Activated T-helper 17 cell treated with anti-CD3 and anti-CD28 coated beads, Interleukin-2, amount 50 U/mL, for 72 hours (primary cell): ENCODE data around the gene GOLGA2. TPM values are rescaled to one million over a fixed set of nuclear protein-coding genes. Genes with fewer than 3 reads are reported as not detected.
"Not testable (repeated sequence)": the region's sequence is repeated elsewhere in the genome, so short reads cannot be mapped to it uniquely, and the experiment has no call there.

Source experiments
- ATAC-seq: fragments of 150-1000 bp; cut with Tn5 transposase; replicated peaks from 2 replicates; pipeline ENCODE4 v1.10.0; 2021; ENCODE audit warnings: mild to moderate bottlenecking, moderate library complexity
- H3K27ac Mint-ChIP-seq: one replicate; pipeline ENCODE4 v1.8.0; 2022; ENCODE audit warnings: mixed read lengths
- H3K27me3 Mint-ChIP-seq: one replicate; pipeline ENCODE4 v1.8.0; 2022; ENCODE audit warnings: mixed read lengths
- H3K36me3 Mint-ChIP-seq: one replicate; pipeline ENCODE4 v1.8.0; 2022; ENCODE audit warnings: low read depth, mild to moderate bottlenecking, mixed read lengths
- H3K4me1 Mint-ChIP-seq: one replicate; pipeline ENCODE4 v1.8.0; 2022; ENCODE audit warnings: mixed read lengths
- H3K4me3 Mint-ChIP-seq: one replicate; pipeline ENCODE4 v1.8.0; 2022; ENCODE audit warnings: mild to moderate bottlenecking, mixed read lengths
- H3K9me3 Mint-ChIP-seq: one replicate; pipeline ENCODE4 v1.8.0; 2022; ENCODE audit warnings: mixed read lengths
- total RNA-seq, 2 donors: library from RNA; stranded (reverse); gene quantifications; one replicate each; pipeline ENCODE4 v1.2.3, GENCODE V29; 2022

GOLGA2 gene
- total RNA-seq, 2 donors from 2014 or later, result 31.2 to 60.0 TPM

GRCh38 chr9:128245421-128246151 lies 30.2 kb downstream of the GOLGA2 start:
- no peak overlapping the region for H3K27ac Mint-ChIP-seq
- no peaks in the 10 kb centered on the region for H3K9me3 Mint-ChIP-seq
- no peak overlapping the region for H3K4me3 Mint-ChIP-seq
- H3K27me3 Mint-ChIP-seq, result peaks cover 16% of the 10 kb centered on the region
- no peaks in the 10 kb centered on the region for H3K4me1 Mint-ChIP-seq
- ATAC-seq, result no peak
- H3K36me3 Mint-ChIP-seq, result no peaks in the 10 kb centered on the region

- no peak for ATAC-seq
- Mint-ChIP-seq H3K4me3 (no peak overlapping the region), H3K9me3 (no peaks in the 10 kb centered on the region), H3K4me1 (no peaks in the 10 kb centered on the region), H3K27ac (no peak overlapping the region), H3K36me3 (no peaks in the 10 kb centered on the region), H3K27me3 (peaks cover 16% of the 10 kb centered on the region)
These were observed 31.0 kb downstream of the GOLGA2 start for GRCh38 chr9:128244837-128245231.

GRCh38 chr9:128244091-128244836 lies 31.5 kb downstream of the GOLGA2 start:
- H3K4me3 Mint-ChIP-seq, result no peak overlapping the region
- no peak overlapping the region for H3K27ac Mint-ChIP-seq
- H3K36me3 Mint-ChIP-seq, result no peaks in the 10 kb centered on the region
- no peak for ATAC-seq
- H3K9me3 Mint-ChIP-seq, result no peaks in the 10 kb centered on the region
- H3K27me3 Mint-ChIP-seq, result peaks cover 16% of the 10 kb centered on the region
- no peaks in the 10 kb centered on the region for H3K4me1 Mint-ChIP-seq

- H3K27ac Mint-ChIP-seq, result no peak overlapping the region
- peaks cover 16% of the 10 kb centered on the region for H3K27me3 Mint-ChIP-seq
- no peak for ATAC-seq
- no peaks in the 10 kb centered on the region for H3K36me3 Mint-ChIP-seq
- no peaks in the 10 kb centered on the region for H3K4me1 Mint-ChIP-seq
- no peaks in the 10 kb centered on the region for H3K9me3 Mint-ChIP-seq
- no peak overlapping the region for H3K4me3 Mint-ChIP-seq
These were observed 32.4 kb downstream of the GOLGA2 start for GRCh38 chr9:128243215-128244018.

- H3K4me3 Mint-ChIP-seq, result no peak overlapping the region
- no peaks in the 10 kb centered on the region for H3K36me3 Mint-ChIP-seq
- no peak overlapping the region for H3K27ac Mint-ChIP-seq
- no peaks in the 10 kb centered on the region for H3K4me1 Mint-ChIP-seq
- H3K27me3 Mint-ChIP-seq, result peaks cover 16% of the 10 kb centered on the region
- H3K9me3 Mint-ChIP-seq, result no peaks in the 10 kb centered on the region
- no peak for ATAC-seq
These were observed 33.0 kb downstream of the GOLGA2 start for GRCh38 chr9:128242828-128243214.

- Mint-ChIP-seq H3K4me3 (no peak overlapping the region), H3K27ac (no peak overlapping the region), H3K9me3 (no peaks in the 10 kb centered on the region), H3K36me3 (no peaks in the 10 kb centered on the region), H3K4me1 (no peaks in the 10 kb centered on the region), H3K27me3 (peaks cover 16% of the 10 kb centered on the region)
- ATAC-seq, result no peak
These were observed 33.7 kb downstream of the GOLGA2 start for GRCh38 chr9:128242124-128242523.

GRCh38 chr9:128233817-128234406 lies 41.9 kb downstream of the GOLGA2 start:
- peaks cover 9% of the 10 kb centered on the region for H3K27me3 Mint-ChIP-seq
- H3K4me1 Mint-ChIP-seq, result no peaks in the 10 kb centered on the region
- H3K9me3 Mint-ChIP-seq, result no peaks in the 10 kb centered on the region
- no peak overlapping the region for H3K4me3 Mint-ChIP-seq
- H3K27ac Mint-ChIP-seq, result no peak overlapping the region
- no peak for ATAC-seq
- no peaks in the 10 kb centered on the region for H3K36me3 Mint-ChIP-seq

GRCh38 chr9:128232528-128233428 lies 43.0 kb downstream of the GOLGA2 start:
- no peaks in the 10 kb centered on the region for H3K4me1 Mint-ChIP-seq
- H3K27ac Mint-ChIP-seq, result no peak overlapping the region
- ATAC-seq, result no peak
- H3K27me3 Mint-ChIP-seq, result peaks cover 9% of the 10 kb centered on the region
- no peaks in the 10 kb centered on the region for H3K36me3 Mint-ChIP-seq
- H3K4me3 Mint-ChIP-seq, result no peak overlapping the region
- H3K9me3 Mint-ChIP-seq, result no peaks in the 10 kb centered on the region

- Mint-ChIP-seq H3K4me3 (no peak overlapping the region), H3K36me3 (no peaks in the 10 kb centered on the region), H3K27ac (no peak overlapping the region), H3K4me1 (no peaks in the 10 kb centered on the region), H3K9me3 (no peaks in the 10 kb centered on the region), H3K27me3 (peaks cover 9% of the 10 kb centered on the region)
- ATAC-seq, result no peak
These were observed 43.9 kb downstream of the GOLGA2 start for GRCh38 chr9:128231638-128232527.

- H3K27me3 Mint-ChIP-seq, H3K4me3 Mint-ChIP-seq, H3K36me3 Mint-ChIP-seq, H3K9me3 Mint-ChIP-seq, ATAC-seq, H3K27ac Mint-ChIP-seq, H3K4me1 Mint-ChIP-seq: not testable (repeated sequence)
These were observed 44.9 kb downstream of the GOLGA2 start for GRCh38 chr9:128230897-128231296.

GRCh38 chr9:128226412-128226801 lies 49.4 kb downstream of the GOLGA2 start:
- no peak overlapping the region for H3K4me3 Mint-ChIP-seq
- no peak overlapping the region for H3K27ac Mint-ChIP-seq
- H3K9me3 Mint-ChIP-seq, result no peaks in the 10 kb centered on the region
- no peaks in the 10 kb centered on the region for H3K36me3 Mint-ChIP-seq
- H3K27me3 Mint-ChIP-seq, result no peaks in the 10 kb centered on the region
- no peaks in the 10 kb centered on the region for H3K4me1 Mint-ChIP-seq
- no peak for ATAC-seq

GRCh38 chr9:128225770-128226411 lies 49.9 kb downstream of the GOLGA2 start:
- no peaks in the 10 kb centered on the region for H3K27me3 Mint-ChIP-seq
- no peak overlapping the region for H3K27ac Mint-ChIP-seq
- no peak overlapping the region for H3K4me3 Mint-ChIP-seq
- no peak for ATAC-seq
- no peaks in the 10 kb centered on the region for H3K9me3 Mint-ChIP-seq
- no peaks in the 10 kb centered on the region for H3K36me3 Mint-ChIP-seq
- H3K4me1 Mint-ChIP-seq, result no peaks in the 10 kb centered on the region
